AG20443 (cell line): ENCODE measurements around the gene LGALS16.
"Not testable (repeated sequence)": the region's sequence is repeated elsewhere in the genome, so short reads cannot be mapped to it uniquely, and the experiment has no call there.

Experiments used
- DNase-seq: peaks from one replicate; pipeline ENCODE4 v3.0.0; 2012; ENCODE audit warnings: low spot score, mixed read lengths

Gene LGALS16

GRCh38 chr19:39677961-39678889 lies 22.5 kb downstream of the LGALS16 start:
- no peak for DNase-seq

GRCh38 chr19:39679056-39679790 lies 23.5 kb downstream of the LGALS16 start:
- no peak for DNase-seq

GRCh38 chr19:39679791-39680168 lies 24.1 kb downstream of the LGALS16 start:
- no peak for DNase-seq

- DNase-seq: no peak
Observed at GRCh38 chr19:39680593-39680992, 24.9 kb downstream of the LGALS16 start.

- no peak for DNase-seq
Observed at GRCh38 chr19:39681416-39681815, 25.7 kb downstream of the LGALS16 start.

- DNase-seq: no peak
Observed at GRCh38 chr19:39684267-39684666, 28.6 kb downstream of the LGALS16 start.

GRCh38 chr19:39686739-39687138 lies 31.0 kb downstream of the LGALS16 start:
- no peak for DNase-seq

GRCh38 chr19:39688637-39689036 lies 32.9 kb downstream of the LGALS16 start:
- DNase-seq: not testable (repeated sequence)

GRCh38 chr19:39692166-39692565 lies 36.5 kb downstream of the LGALS16 start:
- DNase-seq: no peak

- no peak for DNase-seq
Observed at GRCh38 chr19:39692822-39693221, 37.1 kb downstream of the LGALS16 start.

GRCh38 chr19:39695759-39696158 lies 40.0 kb downstream of the LGALS16 start:
- no peak for DNase-seq

GRCh38 chr19:39696387-39696786 lies 40.7 kb downstream of the LGALS16 start:
- DNase-seq: no peak

GRCh38 chr19:39698535-39698934 lies 42.8 kb downstream of the LGALS16 start:
- no peak for DNase-seq

- no peak for DNase-seq
Observed at GRCh38 chr19:39701291-39701690, 45.6 kb downstream of the LGALS16 start.

GRCh38 chr19:39704181-39705044 lies 48.7 kb downstream of the LGALS16 start, which contains the start of gene LGALS14:
TSS of gene LGALS14 (plus strand) at chr19:39704481. CDS start at chr19:39704529, 48 bp downstream.
- DNase-seq: no peak

GRCh38 chr19:39705578-39706188 lies 50.0 kb downstream of the LGALS16 start:
- DNase-seq: no peak

GRCh38 chr19:39708594-39708993 lies 52.9 kb downstream of the LGALS16 start:
- no peak for DNase-seq

- no peak for DNase-seq
Observed at GRCh38 chr19:39709026-39709872, 53.5 kb downstream of the LGALS16 start.
